Anterior cingulate cortex (tissue), 58 donors: ENCODE measurements around the gene MBD6.
"Not testable (repeated sequence)": the region's sequence is repeated elsewhere in the genome, so short reads cannot be mapped to it uniquely, and the experiment has no call there.

ENCODE experiments used
- DNase-seq, 58 donors: peaks; one replicate each; lab custom pipeline; 2025; lab: John Stamatoyannopoulos, UW

MBD6 gene

GRCh38 chr12:57546438-57547287 lies 24.0 kb downstream of the MBD6 start, which contains the start of gene DCTN2:
Gene DCTN2 (minus strand): TSS chr12:57547192. CDS start chr12:57547063, 129 bp downstream.
- DNase-seq, result peak; percentile 50 to 98 (median 93)

DNA sequence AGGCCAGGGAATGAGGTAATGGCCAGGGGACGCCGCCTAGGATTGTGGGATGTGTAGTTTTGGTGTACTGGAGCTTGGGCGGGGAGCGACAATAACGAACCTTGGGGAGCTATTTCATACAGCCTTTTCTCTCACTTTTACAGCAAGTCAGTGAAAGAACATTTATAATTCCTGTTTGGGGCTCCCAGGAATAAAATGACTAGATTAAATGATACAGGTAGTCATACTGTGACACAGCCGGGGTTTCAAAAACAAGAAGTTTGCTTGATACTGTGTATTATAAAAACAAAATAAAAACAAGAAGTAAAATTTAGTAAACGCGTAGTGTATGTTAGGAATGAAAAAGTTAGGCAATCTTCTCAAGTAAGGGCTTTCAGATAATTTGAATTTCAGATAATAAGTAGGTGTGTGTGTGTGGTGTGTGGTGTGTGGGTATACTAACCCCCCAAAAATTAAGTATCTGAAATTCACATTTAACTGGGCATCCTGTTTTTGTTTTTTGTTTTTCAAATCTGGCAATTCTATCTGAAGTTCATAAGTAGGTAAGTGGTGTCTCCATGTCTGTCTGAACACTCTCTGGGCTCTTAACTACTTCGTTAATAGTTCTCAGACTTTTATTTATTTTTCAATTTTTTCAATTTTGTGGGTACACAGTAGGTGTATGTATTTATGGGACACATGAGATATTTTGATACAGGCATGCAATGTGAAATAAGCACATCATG lies 24.8 kb downstream of the MBD6 start:
- DNase-seq, result no peak

- DNase-seq, result no peak
Observed at GRCh38 chr12:57548013-57548315, 25.3 kb downstream of the MBD6 start.

DNA sequence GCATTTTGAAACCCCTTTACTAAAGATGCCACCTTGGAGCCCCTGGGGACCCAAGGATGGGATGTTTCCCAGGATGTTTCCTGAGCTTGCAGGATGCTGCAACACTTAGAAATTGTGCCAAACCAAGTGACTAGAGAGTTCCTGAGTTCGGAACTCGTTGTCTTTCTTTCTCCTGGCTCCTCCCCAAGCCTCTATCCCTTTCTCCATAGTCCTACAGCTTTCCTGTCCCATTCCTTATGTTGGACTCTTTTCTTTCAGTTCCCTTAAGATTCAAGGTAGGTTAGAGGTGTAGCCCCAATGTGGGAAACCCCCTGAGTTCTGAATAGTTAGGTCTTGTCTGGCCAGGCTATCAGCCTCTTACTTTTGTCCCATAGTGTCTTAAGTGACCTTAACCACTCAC lies 25.9 kb downstream of the MBD6 start:
- no peak for DNase-seq

DNA sequence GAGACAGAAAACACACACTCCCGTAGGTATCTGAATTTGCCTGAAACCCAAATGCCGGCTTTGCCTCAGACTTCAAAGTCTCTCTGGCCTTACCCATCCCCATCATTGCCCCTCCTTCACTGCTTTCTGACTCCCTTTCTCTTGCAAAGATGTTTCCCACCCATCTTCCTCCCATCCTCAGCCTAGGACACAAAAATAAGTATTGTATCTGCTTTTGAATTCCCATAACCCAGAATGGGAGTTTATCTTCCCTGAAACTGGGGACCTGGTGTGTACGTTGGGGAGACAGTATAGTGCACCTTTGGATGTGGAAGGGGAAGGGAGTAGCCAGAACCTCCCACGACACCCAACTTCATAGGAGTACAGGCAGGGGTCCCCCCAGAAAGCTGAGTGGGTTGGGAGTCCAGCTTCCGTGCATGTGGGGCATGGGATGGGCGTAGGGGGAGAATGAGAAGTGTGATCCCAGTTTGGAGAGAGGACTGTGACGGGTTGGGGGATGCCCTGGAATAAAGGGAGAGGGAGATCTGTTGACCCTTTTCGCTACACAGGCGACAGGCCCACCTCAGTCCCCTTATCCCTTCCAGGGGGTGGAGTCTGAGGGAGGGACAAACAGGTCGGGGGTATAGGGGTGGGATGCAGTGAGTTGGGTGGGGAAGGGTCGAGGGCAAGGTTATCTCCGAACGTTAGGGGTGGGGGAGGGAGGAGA lies 26.7 kb downstream of the MBD6 start:
- peak in 3 of 58 donors; percentile 1 to 61 (median 15) for DNase-seq

GRCh38 chr12:57549909-57550640 lies 27.5 kb downstream of the MBD6 start, which contains the start of gene KIF5A:
Gene KIF5A (plus strand): TSS chr12:57550044. CDS start chr12:57550272, 228 bp downstream.
- DNase-seq, result peak in 51 of 58 donors; percentile 11 to 83 (median 44)

DNA sequence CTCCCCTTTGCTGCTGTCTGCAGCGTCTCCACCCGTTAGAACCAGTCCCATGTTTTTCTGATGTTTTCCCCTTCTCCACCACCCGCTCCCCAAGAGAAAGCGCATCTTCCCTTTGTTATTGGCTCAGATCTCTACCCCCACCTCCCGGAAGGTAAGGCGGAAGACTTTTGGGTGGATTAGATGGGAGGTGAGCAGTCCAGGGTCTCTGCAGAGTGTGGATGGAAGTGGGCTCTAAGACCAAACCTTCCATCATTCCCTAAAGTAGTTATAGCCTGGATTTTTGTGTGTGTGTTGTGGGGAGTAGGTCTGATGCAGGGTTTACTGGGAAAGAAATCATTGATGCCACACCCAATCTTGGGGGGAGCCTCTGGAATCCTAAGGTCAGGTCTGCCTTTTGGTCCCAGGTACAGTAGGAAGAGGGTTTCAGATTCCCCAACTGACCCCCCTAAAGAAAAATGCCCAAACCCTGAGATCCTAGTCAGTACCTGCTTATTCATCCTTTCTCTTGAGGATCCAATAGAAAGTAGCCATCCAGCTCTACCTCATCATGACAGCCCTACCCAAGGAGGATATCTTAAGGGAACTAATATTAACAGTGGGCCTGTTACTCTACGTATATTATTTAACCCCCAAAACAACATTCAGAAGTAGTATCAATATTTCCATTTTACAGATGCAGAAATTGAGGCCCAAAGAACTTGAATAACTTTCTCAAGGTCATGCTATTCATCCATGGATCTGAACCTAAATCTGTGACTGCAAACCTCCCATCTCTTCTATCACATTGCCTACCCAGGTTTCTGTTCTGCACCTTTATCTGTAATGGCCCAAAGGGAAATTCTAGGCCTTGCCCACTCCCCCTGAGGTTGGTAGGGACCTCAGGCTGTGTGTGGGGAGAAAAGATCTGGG lies 28.3 kb downstream of the MBD6 start:
- DNase-seq, result peak in 1 of 58 donors; percentile 44

DNA sequence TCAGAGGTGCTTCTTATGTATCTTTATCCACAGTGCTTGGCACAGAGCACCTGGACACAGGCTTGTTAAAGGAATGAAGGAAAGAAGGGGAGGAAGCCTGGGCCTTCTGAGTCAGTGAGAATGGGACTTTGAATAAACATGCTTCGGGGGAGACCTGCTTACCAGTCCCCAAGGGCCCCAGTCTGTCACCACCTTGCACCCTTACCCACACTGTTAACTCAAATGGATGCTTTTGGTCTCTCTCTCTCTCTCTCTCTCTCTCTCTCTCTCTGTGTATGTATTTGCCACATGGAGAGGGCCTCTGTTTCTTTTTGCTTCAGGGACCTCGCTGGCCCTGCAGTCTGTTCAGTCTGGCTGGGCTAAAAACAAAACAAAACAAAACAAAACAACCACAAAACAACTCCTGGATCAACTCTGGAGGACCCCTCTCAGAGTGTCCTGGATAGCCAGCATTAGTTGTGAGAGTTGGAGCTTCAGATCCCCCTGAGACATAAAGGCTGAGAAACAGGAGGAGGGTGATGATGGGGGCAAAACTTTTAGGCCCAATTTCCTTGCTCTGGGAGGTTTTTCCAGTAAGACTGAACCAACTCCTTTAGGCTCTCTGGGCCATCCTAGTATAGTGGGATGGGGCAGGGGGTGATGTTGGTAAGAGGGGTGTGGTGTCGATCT lies 29.1 kb downstream of the MBD6 start:
- DNase-seq, result no peak

DNA sequence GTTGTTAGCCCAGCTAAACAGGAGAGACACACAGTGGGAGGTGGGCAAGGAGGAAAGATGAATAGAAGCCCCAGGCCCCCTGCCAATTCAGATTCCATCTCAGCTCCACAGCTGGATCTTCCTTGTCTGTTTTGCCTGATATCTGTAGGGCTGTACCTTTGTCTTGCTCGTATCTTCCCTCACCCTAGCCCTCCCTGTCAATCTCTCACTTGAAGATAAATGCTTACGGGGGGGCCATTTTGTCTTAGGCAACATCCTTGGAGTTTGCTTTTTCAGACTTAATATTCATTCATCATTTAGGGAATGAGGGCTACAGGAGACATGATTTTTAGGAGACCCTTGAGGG lies 29.7 kb downstream of the MBD6 start:
- no peak for DNase-seq

GRCh38 chr12:57552835-57553313 lies 30.2 kb downstream of the MBD6 start:
- no peak for DNase-seq

DNA sequence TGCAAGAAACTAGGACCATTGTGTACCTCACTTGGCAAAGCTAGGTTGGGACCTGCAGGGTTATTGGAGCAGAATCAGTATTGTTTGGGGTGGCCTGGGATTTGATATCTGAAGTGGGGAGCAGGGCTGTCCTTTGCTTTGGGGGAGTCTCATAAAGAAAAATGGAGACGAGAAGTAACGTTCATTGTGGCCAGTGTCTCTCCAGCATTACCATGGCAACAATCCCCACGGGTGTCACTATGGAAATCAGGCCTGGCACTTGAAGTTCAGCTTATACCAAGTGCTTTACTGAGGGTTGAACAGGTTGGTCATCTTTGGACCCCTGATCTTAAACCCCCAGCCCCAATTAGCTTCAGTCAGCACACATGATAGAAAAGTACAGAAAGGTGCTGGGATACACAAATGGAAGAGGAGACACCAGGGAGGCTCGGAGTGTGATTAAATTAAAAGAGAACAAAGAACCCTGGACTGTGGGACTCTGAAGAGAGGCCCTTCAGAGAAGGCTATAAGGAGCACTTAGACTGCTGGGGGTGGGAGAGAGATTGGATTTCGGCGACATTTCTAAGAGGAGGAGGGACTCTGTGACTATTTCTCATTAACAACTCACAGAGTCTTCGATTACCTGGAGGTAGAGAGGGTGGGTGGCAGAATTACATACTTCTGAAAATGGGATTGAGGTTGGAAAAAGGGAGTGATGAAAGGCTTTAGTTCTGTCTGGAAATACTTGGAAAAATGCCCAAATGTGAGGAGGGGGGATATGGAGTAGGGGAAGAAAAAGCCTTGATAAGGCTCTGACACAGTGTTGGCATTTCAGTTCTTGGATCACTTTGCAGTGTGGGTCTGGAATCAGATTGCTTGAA lies 30.9 kb downstream of the MBD6 start:
- peak in 1 of 58 donors; percentile 24 for DNase-seq

- no peak for DNase-seq
Observed at GRCh38 chr12:57554453-57554852, 31.8 kb downstream of the MBD6 start.

DNA sequence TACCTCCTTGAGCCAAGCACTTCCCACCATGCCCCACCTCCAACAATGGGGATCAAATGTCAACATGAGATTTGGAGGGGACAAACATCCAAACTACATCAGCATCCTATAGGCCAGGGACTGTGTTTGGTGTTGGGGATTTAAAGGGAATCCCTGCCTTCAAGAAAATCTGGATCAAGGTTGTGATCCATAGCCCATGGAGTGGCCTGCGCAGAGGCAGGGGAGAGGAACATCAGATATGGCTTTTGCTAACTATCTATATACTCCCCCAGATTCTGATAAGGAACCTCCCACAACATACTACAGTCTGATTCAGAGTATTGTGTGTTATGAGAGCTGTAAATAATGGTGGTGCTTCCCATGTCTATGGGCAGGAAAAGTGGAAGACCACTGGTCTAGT lies 32.3 kb downstream of the MBD6 start:
- no peak for DNase-seq

GRCh38 chr12:57558864-57559263 lies 36.2 kb downstream of the MBD6 start:
- no peak for DNase-seq

DNA sequence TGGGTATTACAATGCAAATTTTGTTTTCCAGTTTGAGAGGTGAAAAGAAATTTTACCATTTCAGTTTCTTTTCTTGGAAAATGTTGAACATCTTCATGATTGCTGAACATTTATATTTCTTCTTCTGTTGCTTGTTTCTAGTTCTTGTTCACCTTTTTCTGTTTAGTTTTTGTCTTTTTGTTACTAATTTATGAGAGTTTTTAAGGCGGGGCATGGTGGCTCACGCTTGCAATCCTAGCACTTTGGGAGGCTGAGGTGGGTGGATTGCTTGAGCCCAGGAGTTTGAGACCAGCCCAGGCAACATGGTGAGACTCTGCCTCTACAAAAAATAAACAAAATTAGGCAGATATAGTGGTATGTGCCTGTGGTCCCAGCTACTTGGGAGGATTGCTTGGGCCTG lies 37.9 kb downstream of the MBD6 start:
- no peak for DNase-seq

- DNase-seq, result not testable (repeated sequence)
Observed at GRCh38 chr12:57561117-57561516, 38.5 kb downstream of the MBD6 start.

GRCh38 chr12:57563358-57563757 lies 40.7 kb downstream of the MBD6 start:
- DNase-seq, result no peak
